Stimulated activated CD8-positive, alpha-beta memory T cell treated with anti-CD3 and anti-CD28 coated beads, Interleukin-4, amount 100 ng/mL, for 4 hours (primary cell): ENCODE data around the gene TRMT1.
"Not testable (repeated sequence)": the region's sequence is repeated elsewhere in the genome, so short reads cannot be mapped to it uniquely, and the experiment has no call there.

Source experiments
- DNase-seq, 2 donors: peaks; one replicate each; pipeline ENCODE4 v3.0.0-alpha.2; 2020; ENCODE audit warnings: low read depth in 2 of 2, low spot score in 1 of 2

The TRMT1 gene

DNA sequence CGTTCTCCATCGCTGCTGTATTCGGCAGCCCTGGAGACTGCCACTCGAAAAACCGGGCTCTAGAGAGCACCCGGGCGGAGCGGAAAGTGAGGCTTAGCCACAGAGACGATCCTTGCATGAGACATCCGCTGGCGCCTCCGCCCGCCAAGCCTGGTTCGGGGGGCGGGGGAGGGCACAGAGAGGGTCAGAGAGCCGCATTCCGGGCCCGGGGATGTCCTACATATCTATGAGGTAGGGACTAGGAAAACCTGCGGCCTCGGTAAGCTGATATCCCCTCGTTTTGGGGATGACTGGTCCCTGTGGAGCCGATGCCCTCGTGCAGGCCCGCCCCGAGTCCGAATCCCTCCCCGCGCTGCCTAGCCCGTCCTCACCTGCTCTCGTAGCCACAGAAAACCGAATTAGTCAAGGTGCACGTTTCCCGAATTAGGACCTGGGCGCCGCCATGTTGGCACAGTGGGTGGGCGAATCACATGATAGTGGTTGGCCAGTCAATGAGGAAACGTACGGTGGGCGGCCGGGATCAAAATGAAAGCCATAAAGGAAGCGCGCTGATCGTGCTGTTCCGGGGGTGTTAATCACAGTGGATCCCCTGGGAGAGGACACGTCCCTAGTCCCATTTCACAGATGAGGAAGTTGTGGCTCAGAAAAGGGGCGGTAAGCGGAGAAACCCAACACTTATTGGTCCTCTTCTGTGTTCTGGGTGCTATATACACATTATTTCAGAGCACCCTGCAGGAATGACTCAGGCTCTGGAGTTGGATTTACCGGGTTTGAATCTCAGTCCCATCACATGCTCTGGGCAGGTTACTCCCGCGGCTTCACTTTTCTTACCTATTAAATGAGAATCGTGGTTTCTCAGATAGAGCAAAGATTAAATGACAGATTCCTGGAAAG is at the start of gene TRMT1:
TSS of gene TRMT1 (minus strand) at position 459 of the 894 bp plus-strand sequence. CDS start at position 118, 341 bp downstream.
- peak; percentile 85 to 89 for DNase-seq

DNA sequence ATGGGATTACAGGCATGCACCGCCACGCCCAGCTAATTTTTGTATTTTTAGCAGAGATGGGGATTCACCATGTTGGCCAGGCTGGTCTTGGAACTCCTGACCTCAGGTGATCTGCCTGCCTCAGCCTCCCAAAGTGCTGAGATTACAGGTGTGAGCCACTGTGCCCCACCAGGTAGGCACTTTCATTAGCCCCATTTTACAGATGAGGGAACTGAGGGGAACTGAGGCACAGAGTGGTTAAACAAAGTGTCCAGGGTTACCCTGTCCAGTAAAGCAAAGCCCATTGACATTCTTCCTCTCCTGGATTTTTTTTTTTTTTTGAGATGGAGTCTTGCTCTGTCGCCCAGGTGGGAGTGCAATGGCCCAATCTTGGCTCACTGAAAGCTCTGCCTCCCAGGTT is 49.6 kb upstream of the TRMT1 start:
- DNase-seq, result not testable (repeated sequence)

DNA sequence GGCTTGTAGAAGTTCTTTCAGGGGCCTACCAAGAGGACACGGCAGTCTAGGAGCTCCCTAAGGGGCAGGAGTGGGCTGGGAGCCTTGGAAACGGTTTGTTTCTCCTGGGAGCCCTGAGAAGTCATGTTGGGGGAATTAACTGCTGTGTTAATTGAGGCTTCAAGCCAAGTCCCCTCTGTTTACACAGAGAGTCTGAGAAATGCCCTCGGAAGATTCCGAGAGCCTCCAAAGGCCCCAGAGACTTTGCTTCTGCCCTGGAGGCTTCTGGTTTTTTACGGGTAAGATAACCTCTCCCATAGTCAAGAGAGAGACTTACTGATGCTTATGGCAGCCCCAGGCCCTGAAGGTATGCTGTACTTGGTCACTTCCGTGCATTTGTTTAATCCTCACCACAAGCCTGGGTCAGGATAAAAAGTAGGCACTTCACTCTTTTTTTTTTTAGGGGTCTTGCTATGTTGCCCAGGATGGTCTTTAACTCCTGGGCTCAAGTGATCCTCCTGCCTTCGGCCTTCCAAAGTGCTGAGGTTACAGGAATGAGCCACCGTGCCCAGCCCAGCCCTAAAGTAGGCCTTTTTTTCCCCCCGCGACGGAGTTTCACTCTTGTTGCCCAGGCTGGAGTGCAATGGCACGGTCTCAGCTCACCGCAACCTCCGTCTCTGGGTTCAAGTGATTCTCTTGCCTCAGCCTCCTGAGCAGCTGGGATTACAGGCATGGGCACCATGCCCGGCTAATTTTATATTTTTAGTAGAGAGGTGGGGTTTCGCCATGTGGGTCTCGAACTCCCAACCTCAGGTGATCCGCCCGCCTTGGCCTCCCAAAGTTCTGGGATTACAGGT is 48.8 kb upstream of the TRMT1 start:
- DNase-seq, result no peak

DNA sequence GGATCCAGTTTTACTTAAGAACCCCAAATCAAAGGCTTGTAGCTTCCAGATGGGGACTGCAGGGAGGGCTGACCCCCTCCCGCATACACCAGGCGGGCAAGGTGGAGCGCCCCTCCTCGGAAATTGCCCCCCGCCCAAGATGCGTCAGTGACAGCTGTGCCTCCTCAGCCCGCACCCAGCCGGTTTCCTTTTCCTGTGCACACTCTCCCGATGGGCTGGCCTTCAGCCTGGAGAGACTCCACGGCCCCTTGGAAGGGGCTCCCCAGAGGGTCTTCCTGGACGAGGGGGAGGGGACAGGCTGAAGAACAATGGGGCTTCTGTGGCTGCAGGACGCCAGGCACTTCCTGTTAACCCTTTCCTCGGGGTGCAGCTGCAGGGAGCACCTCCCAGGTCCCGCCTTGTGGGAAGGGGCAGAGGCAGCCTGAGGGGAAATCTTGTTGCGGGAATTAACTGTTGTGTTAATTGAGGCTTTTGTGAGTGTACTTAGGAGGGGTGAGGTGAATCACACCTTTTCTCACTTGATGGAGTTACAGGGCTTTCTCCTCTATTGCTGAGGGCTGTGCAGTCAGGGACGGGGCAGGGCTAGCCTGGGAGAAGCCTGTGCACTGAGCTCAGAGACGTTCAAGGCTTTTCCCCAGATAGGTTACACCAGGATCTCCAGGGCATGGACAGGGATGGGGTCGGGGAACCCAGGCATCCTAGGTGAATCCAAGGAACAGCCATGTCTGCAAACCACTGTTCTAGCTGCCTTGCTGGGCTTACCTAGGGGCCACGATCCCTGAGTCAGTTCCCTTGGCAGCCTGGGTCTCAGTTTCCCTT is 48.0 kb upstream of the TRMT1 start:
- no peak for DNase-seq

DNA sequence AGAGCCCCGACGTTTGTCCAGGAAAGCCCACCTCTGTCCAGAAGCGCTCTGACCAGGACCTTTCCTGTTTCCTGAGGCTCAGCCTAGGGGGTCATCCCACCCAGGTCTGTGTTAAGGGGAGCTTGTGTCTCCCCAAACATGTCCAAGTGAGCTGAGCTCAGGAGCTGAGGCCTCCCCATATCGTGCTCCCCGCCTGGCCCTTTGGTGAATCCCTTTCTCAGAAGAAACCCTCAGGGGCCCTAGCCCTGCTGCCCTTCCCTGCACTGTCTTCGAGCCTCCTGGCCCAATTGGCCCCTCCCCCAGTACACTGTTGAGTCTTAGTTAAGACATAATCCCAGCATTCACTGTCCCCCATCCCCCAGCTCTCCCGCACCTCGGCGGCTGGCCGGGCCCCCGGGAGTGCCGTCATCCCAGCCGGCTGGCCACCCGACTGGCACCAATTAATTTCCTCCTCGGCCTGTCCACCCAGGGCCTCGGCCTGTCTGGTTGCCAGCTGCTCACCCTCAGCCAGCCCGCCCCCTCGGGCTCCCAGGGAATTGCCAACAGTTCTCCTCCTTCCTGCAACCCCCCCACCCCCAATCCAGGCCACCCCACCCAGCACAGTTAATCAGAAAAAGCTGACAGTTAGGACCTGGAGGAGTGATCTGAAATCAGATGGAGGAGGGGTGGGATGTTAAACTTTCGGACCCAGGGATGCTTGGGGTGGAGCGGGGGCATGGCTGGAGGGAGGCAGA is 47.2 kb upstream of the TRMT1 start:
- no peak for DNase-seq

DNA sequence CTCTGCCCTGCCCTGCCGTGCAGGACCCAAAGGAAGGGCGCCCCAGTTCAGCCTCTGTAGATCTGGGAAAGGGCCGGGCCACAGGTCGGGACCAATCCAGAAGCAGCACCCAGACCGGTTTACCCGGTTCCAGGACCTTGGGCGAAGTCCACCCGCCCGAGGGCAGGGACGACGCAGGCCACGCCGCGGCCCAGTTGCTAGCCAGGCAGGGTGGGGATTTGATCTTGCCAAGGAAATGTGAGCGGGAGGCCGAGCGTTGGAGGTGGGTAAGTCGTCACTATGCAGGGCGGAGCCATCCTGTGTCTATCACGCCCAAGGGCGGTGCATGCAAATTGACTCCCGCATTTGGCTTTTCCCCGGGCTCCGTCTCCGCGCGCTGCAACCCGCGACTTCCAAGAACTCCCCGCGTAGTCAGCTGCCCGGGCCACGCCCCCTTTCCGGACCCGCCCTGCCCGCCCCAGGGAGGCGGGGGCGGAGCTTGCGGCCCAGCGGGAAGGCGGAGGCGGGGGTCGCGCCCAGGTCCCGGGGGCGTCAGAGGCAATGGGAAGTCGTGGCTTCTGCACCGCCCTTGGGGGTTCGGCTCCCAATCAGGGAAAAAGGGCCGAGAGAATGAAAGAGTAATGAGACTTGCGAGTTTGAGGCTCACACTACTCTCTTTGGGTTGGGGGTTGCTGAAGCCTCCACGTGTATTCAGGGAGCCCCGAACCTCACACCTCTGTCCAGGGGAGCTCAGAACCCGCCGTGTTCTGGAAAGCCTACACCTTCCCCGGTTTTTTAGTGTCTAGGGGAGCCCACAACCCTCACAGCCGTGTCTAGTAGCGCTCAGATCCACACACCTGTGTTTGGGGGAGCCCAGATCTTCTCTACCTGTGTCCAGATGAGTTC is 46.4 kb upstream of the TRMT1 start:
- DNase-seq, result peak; percentile 76 to 78

DNA sequence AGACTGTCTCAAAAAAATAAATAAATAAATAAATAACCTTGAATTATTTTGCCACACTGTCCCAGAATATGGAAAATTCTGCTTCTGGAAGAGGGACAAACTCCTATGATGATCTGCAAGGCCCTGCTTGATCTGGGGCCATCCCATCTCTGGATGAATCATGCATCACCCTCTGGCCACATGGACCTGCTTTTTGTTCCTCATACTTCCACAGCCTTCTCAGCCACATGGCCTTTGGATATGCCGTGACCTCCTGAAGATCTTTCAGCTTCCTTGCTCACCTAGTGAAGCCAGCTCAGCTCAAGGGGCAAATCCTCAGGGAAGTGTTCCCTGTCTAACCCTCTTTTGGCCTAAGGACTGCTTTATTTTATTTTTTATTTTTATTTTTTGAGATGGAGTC is 44.0 kb upstream of the TRMT1 start:
- DNase-seq, result no peak

DNA sequence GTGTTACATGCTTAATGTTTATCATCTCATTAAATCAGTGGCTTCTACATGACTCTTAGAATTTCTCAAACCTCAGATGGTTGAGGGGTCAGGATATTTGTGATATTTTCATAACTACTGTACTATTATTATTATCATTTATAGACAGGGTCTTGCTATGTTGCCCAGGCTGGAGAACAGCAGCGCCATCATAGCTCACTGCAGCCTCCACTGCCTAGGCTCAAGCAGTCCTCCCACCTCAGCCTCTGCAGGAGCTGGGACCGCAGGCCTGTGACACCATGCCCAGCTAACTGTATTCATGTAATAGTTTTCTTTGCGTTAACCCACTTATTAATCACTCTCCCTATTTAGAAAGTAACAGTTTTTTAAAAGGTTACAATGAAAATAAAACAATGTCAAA is 43.2 kb upstream of the TRMT1 start:
- no peak for DNase-seq

DNA sequence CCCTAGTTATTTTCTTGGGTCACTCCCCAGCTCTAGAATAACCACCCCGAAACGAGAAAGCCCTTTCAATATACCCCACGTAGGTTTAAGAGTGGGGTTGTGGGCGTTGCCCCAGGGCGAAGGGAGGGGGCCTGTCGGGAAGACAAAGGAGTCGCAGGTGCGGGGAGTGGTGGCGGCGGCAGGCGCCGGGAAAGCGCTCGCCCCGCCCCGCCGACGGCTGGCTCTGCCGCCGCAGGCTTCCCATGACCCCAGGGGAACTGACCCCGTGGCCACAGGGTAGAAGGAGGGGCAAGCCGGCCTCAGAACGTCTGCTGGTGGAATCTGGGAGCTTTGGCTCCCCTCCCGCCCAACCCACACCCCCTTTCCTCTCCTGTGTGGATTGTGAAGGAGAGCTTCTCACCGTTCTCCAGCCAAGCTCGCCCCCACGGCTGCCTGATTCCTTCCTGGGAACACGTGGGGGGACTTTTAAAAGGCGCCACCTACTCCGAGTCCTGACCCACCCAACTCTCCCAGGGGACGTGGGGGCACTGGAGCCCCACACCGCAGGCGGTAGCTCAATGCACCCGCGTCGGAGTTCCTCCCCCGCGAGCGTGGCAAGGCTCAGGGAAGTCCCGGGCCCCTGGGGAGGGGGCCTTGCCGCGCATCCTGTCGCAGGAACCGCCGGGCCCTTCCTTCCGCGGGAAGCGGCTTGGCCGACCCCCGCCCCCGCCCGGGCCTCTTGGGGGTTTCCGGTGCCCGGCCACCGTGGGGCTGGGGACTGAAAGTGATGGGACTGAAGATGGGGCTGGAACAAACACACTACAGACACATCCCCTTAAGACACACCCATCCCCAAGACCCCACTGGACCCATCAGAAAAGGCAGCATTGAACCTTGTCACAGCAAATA is 39.2 kb upstream of the TRMT1 start:
- peak; percentile 22 to 65 for DNase-seq

DNA sequence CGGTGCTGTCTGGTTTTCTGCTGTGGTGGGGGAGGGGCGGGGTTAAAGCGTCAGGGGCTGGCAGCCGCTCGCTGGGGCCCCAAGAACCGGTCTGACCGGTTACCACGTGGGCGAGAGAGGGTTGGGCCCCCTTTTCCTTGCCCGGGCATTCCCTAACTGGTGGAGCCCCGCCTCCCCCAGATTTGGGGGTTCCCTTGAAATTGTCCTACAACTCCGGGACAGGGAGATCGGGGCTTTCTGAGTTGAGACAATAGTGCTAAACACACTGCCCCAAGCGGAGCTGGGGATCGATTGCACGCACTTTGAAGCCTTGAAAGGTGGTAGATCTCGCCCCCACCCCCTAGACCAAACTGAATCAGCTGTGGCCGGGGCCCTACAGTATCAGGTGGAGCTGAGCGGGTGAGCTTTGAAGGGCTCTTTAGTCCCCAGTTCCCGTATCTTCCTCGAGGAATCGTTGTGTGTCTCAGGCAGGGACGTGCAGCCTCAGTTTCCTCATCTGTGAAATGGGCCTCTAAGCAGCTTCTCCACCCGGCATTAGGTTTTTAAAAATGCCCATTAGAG is 38.5 kb upstream of the TRMT1 start:
- DNase-seq, result peak; percentile 60 to 72

DNA sequence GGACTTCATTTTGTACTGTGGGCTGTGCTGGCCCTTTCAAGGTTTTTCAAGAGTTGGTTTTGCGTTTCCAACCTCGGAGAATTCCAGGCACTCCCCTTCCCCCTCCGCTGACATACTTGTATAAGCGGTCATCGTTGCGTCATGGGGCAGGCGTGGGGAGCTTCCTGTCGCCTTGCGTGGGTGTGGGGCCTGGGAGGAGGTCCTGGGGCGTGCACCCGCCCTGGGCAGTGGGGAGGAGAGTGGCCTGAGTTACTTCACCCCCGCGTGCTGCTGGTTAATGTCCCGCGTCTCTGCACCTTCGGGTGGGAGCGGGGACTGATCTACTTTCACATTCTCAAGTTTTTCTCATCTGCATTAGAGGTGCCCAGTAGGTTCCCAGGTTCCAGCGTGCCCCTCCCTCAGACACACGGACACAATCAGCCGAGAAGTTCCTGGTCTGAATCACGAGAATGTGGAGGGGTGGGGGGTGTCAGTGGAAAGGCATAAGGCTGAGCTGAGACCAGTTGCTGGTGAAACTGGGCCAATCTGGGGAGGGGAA is 37.8 kb upstream of the TRMT1 start:
- DNase-seq, result peak; percentile 29 to 37

DNA sequence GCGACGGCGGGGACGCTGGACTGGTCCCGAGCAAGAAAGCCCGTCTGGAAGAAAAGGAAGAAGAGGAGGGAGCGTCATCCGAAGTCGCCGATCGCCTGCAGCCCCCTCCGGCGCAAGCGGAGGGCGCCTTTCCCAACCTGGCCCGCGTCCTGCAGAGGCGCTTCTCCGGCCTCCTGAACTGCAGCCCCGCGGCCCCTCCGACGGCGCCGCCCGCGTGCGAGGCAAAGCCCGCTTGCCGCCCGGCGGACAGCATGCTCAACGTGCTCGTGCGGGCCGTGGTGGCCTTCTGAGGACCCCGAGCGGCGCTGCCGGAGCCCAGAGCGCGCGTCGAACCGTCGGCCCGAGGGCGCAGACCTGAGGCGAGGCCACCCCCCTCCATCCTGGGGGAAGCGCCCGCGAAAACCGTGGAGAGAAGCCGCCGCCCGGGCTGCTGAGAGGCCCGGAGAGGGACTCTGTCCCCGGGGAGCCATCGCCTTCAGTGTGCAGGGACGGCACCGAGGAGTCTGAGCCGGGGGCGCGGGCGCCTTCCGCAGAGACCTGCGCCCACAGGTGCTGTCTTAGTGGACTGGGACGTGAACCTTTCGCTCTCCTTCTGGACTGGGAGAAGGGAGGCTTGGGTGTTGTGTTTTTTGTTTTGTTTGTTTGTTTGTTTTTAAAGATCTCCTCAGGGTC is 37.2 kb upstream of the TRMT1 start:
- DNase-seq, result no peak

DNA sequence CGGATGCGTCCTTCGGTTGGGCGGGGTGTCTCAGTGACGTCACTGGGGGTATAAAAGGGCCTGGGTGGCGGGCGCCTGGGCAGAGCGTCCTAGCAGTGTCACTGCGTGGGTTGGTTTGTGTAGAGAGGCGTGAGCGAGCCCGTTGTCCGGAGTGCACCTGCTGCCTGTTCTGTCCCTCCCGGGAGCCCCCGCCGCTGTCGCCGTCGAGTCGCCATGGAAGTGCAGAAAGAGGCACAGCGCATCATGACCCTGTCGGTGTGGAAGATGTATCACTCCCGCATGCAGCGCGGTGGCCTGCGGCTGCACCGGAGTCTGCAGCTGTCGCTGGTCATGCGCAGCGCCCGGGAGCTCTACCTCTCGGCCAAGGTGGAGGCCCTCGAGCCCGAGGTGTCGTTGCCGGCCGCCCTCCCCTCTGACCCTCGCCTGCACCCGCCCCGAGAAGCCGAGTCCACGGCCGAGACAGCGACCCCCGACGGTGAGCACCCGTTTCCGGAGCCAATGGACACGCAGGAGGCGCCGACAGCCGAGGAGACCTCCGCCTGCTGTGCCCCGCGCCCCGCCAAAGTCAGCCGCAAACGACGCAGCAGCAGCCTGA is 36.5 kb upstream of the TRMT1 start:
- peak; percentile 92 to 96 for DNase-seq

DNA sequence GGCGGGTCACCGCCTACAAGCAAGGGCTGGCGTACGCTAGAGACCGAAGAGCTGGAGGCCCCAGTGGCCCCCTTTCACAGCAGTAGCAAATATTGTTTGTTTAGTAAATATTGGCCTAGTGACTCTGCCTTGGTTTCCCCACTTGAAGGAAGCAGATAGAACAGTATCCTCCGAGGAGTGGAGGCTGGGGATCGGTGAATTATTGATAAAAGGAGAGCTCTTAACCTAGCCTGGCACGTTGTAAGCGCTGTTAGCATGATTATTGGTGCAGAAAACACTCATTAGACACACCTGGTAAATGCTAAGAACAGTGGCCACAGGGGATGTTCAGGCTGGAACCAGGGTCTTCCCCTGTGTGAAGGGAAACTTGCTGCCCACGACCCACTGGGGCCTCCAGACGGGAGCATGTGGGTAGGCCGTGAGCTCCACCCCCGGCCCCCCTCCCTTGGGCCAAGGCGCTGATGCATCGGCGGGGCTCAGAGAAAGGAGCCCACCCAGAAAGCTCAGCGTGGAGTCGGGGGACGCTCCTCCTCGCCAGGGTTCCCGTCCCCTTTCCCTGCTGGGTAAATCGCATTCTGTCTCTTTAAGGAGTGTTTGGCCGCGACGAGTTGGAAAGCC is 35.9 kb upstream of the TRMT1 start:
- no peak for DNase-seq

DNA sequence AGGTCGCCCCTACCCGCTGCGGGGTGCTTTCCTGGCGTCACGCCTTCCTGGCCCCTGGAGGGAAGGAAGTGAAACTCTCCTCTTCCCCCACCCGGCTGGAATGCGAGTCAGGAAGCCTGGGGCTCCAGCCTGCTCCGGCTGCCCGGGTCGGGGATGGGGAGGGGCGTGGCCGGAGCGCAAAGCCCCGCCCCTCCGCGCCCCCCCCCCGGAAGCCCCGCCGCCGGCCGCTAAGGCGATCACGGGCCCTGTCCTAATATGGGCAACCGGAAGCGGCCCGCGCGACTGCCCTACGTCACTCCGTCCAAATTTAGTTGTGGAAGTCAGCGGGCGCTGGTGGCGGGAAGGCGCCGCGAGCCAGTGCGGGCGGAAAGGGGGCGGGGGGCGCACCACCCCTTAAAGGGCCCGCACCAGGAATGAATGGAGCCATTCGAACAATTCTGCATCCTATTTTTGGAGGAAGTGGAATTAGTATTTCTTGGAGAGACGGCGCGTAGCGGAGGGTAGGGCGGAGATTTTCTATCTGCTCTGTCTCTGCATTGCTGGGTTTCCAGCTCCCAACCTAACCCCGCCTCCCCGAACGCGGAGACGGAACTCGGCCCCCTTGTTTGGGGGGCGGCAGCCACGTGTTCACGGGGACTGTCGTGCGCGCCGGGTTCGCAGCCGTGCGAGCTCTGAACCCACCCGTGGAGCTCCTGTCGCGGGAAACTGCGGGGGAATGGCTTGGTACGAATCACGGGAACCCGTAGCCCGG is 35.2 kb upstream of the TRMT1 start:
- DNase-seq, result peak; percentile 87 to 94
